Central memory CD4-positive, alpha-beta T cell (primary cell): ENCODE data around the gene SLC34A2.
"Not testable (repeated sequence)": the region's sequence is repeated elsewhere in the genome, so short reads cannot be mapped to it uniquely, and the experiment has no call there.

Experiments used
- DNase-seq: peaks from one replicate; pipeline ENCODE4 v3.0.0; 2022
- total RNA-seq, 3 experiments: gene quantifications; one replicate each; lab custom pipeline; 2026; lab: John Stamatoyannopoulos, UW

Gene SLC34A2
- total RNA-seq, result 0 reads per million in 3 experiments

- DNase-seq, result no peak
These were observed at the start of gene SLC34A2 for GRCh38 chr4:25654971-25655963. Gene SLC34A2 (plus strand): TSS chr4:25655851. CDS start chr4:25662501, 6,650 bp downstream.

GRCh38 chr4:25608644-25609043 lies 47.0 kb upstream of the SLC34A2 start:
- DNase-seq, result no peak

- DNase-seq, result no peak
These were observed 45.7 kb upstream of the SLC34A2 start for GRCh38 chr4:25609976-25610375.

- DNase-seq, result not testable (repeated sequence)
These were observed 42.0 kb upstream of the SLC34A2 start for GRCh38 chr4:25613613-25614012.

GRCh38 chr4:25614807-25615206 lies 40.8 kb upstream of the SLC34A2 start:
- no peak for DNase-seq

GRCh38 chr4:25621027-25621930 lies 34.4 kb upstream of the SLC34A2 start:
- no peak for DNase-seq

- DNase-seq, result no peak
These were observed 31.0 kb upstream of the SLC34A2 start for GRCh38 chr4:25624616-25625015.

GRCh38 chr4:25628451-25628850 lies 27.2 kb upstream of the SLC34A2 start:
- DNase-seq, result no peak

- no peak for DNase-seq
These were observed 23.5 kb upstream of the SLC34A2 start for GRCh38 chr4:25632135-25632534.

- no peak for DNase-seq
These were observed 22.1 kb upstream of the SLC34A2 start for GRCh38 chr4:25633541-25633940.

- no peak for DNase-seq
These were observed 20.1 kb upstream of the SLC34A2 start for GRCh38 chr4:25635501-25635900.

- no peak for DNase-seq
These were observed 17.9 kb upstream of the SLC34A2 start for GRCh38 chr4:25637581-25638220.

- no peak for DNase-seq
These were observed 17.4 kb upstream of the SLC34A2 start for GRCh38 chr4:25638221-25638601.

- DNase-seq, result no peak
These were observed 16.8 kb upstream of the SLC34A2 start for GRCh38 chr4:25638806-25639205.

GRCh38 chr4:25650311-25650710 lies 5.3 kb upstream of the SLC34A2 start:
- DNase-seq, result no peak

GRCh38 chr4:25651682-25652081 lies 4.0 kb upstream of the SLC34A2 start:
- DNase-seq, result no peak

- no peak for DNase-seq
These were observed 1.4 kb upstream of the SLC34A2 start for GRCh38 chr4:25654031-25654970.

- no peak for DNase-seq
These were observed 380 bp downstream of the SLC34A2 start for GRCh38 chr4:25656031-25656430.

- no peak for DNase-seq
These were observed 2.7 kb downstream of the SLC34A2 start for GRCh38 chr4:25658357-25658771.

GRCh38 chr4:25658777-25659176 lies 3.1 kb downstream of the SLC34A2 start:
- no peak for DNase-seq

- not testable (repeated sequence) for DNase-seq
These were observed 5.8 kb downstream of the SLC34A2 start for GRCh38 chr4:25661441-25661840.

- DNase-seq, result no peak
These were observed 6.7 kb downstream of the SLC34A2 start for GRCh38 chr4:25662306-25662705.
